ENCODE results near the gene CYP4F8.
"Not testable (repeated sequence)": the region's sequence is repeated elsewhere in the genome, so short reads cannot be mapped to it uniquely, and the experiment has no call there.

The CYP4F8 gene

GRCh38 chr19:15591796-15592195 lies 23.2 kb upstream of the CYP4F8 start:
- Mint-ChIP-seq H3K27ac (no peak overlapping the region), H3K36me3 (ENCODE audit: low read depth) (no peaks in the 10 kb centered on the region), H3K4me3 (no peak overlapping the region), H3K9me3 (peaks cover 87% of the 10 kb centered on the region), H3K27me3 (ENCODE audit: low read depth, poor library complexity) (no peaks in the 10 kb centered on the region), H3K4me1 (no peaks in the 10 kb centered on the region)
- TF ChIP-seq, protein P1, sequence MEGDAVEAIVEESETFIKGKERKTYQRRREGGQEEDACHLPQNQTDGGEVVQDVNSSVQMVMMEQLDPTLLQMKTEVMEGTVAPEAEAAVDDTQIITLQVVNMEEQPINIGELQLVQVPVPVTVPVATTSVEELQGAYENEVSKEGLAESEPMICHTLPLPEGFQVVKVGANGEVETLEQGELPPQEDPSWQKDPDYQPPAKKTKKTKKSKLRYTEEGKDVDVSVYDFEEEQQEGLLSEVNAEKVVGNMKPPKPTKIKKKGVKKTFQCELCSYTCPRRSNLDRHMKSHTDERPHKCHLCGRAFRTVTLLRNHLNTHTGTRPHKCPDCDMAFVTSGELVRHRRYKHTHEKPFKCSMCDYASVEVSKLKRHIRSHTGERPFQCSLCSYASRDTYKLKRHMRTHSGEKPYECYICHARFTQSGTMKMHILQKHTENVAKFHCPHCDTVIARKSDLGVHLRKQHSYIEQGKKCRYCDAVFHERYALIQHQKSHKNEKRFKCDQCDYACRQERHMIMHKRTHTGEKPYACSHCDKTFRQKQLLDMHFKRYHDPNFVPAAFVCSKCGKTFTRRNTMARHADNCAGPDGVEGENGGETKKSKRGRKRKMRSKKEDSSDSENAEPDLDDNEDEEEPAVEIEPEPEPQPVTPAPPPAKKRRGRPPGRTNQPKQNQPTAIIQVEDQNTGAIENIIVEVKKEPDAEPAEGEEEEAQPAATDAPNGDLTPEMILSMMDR (IDR thresholded peaks at IDR 0.05), result no peak
- no peak for DNase-seq

GRCh38 chr19:15592506-15592905 lies 22.5 kb upstream of the CYP4F8 start:
- not testable (repeated sequence) for H3K36me3 Mint-ChIP-seq (ENCODE audit: low read depth); DNase-seq; H3K4me3 Mint-ChIP-seq; H3K27me3 Mint-ChIP-seq (ENCODE audit: low read depth, poor library complexity); H3K4me1 Mint-ChIP-seq; H3K27ac Mint-ChIP-seq
- peaks cover 86% of the 10 kb centered on the region for H3K9me3 Mint-ChIP-seq

DNA sequence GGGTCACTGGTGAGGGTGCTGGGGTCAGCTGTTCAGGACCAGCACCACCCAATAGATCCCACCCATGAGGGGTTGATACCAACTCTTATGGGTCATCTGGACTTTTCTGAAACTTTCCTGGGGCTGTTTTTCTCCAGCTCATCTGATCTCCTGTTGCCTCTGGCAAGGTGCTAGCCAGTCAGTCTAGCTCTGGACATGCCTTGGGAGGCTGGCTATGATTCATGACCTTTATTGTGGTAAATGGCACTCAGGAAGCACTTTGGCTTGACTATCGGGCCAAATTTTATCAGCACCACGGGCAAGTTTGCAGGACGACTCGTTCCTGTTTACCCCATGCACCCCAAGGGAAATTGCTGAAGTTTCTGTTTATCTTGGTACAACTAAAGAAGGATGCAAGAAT lies 21.3 kb upstream of the CYP4F8 start:
- not testable (repeated sequence) for H3K4me3 Mint-ChIP-seq; H3K27me3 Mint-ChIP-seq (ENCODE audit: low read depth, poor library complexity); H3K36me3 Mint-ChIP-seq (ENCODE audit: low read depth)

DNA sequence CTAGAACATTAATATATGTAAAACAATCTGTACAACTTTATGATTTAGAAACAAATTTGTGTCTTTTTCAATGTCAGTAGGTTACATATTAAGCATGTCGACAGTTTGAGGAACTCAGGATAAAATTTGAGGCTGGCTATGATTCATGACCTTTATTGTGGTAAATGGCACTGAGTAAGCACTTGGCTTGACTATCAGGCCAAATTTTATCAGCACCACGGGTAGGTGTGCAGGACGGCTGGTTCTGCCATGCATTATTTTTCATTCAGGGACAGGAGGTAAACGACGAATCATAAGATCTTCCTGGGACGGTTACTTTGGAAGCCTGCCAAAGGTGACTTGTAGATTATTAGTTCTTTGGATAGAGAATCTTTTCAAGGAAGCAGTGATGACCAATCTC lies 19.9 kb upstream of the CYP4F8 start:
- H3K4me1 Mint-ChIP-seq, result no peaks in the 10 kb centered on the region
- peaks cover 66% of the 10 kb centered on the region for H3K9me3 Mint-ChIP-seq
- TF ChIP-seq, protein P1 (IDR thresholded peaks at IDR 0.05), result no peak
- H3K27me3 Mint-ChIP-seq (ENCODE audit: low read depth, poor library complexity), result no peaks in the 10 kb centered on the region
- no peak overlapping the region for H3K27ac Mint-ChIP-seq
- no peaks in the 10 kb centered on the region for H3K36me3 Mint-ChIP-seq (ENCODE audit: low read depth)
- no peak overlapping the region for H3K4me3 Mint-ChIP-seq
- no peak for DNase-seq

More for the DNA sequence above, 21.3 kb upstream of the CYP4F8 start:
- DNase-seq, H3K27ac Mint-ChIP-seq, H3K4me1 Mint-ChIP-seq: not testable (repeated sequence)
- peaks cover 74% of the 10 kb centered on the region for H3K9me3 Mint-ChIP-seq

- H3K4me3 Mint-ChIP-seq; H3K27ac Mint-ChIP-seq; DNase-seq; H3K4me1 Mint-ChIP-seq; H3K27me3 Mint-ChIP-seq (ENCODE audit: low read depth, poor library complexity); H3K36me3 Mint-ChIP-seq (ENCODE audit: low read depth): not testable (repeated sequence)
- H3K9me3 Mint-ChIP-seq, result peaks cover 64% of the 10 kb centered on the region
Measured at GRCh38 chr19:15607978-15608925, 6.8 kb upstream of the CYP4F8 start.

DNA sequence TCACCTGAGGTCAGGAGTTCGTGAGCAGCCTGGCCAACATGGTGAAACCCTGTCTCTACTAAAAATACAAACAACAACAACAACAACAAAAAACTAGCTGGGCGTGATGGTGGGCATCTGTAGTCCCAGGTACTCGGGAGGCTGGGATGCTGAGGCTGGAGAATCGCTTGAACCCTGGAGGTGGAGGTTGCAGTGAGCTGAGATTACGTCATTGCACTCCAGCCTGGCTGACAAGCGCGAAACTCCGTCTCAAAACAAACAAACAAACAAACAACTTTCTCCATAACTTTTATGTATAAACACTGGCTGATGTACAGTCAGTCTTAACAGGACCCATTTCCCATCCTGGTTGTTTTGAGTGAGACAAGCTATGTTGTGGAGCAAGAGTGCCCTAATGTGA lies 5.8 kb upstream of the CYP4F8 start:
- no peak overlapping the region for H3K27ac Mint-ChIP-seq
- H3K4me1 Mint-ChIP-seq, result no peaks in the 10 kb centered on the region

GRCh38 chr19:15612342-15612741 lies 2.7 kb upstream of the CYP4F8 start:
- peaks cover 77% of the 10 kb centered on the region for H3K9me3 Mint-ChIP-seq
- H3K4me1 Mint-ChIP-seq, result no peaks in the 10 kb centered on the region
- H3K36me3 Mint-ChIP-seq (ENCODE audit: low read depth), result no peaks in the 10 kb centered on the region
- TF ChIP-seq, protein P1 (IDR thresholded peaks at IDR 0.05), result no peak
- no peak for DNase-seq
- no peak overlapping the region for H3K4me3 Mint-ChIP-seq
- no peak overlapping the region for H3K27ac Mint-ChIP-seq
- H3K27me3 Mint-ChIP-seq (ENCODE audit: low read depth, poor library complexity), result peaks cover 2% of the 10 kb centered on the region

More for the DNA sequence above, 5.8 kb upstream of the CYP4F8 start:
- H3K27me3 Mint-ChIP-seq (ENCODE audit: low read depth, poor library complexity), result peaks cover 2% of the 10 kb centered on the region
- H3K4me3 Mint-ChIP-seq, result no peak overlapping the region
- DNase-seq, result no peak
- H3K9me3 Mint-ChIP-seq, result peaks cover 70% of the 10 kb centered on the region
- H3K36me3 Mint-ChIP-seq (ENCODE audit: low read depth), result no peaks in the 10 kb centered on the region
- TF ChIP-seq, protein P1 (IDR thresholded peaks at IDR 0.05), result no peak
